Measurements from ENCODE around the gene COG2. TPM values are rescaled to one million over a fixed set of nuclear protein-coding genes. Genes with fewer than 3 reads are reported as not detected.

COG2 gene
- polyA plus RNA-seq, 1 donor (not counting 4 experiments of a cell fraction or from before 2014, with no cell fraction given) = 18.6 TPM

DNA sequence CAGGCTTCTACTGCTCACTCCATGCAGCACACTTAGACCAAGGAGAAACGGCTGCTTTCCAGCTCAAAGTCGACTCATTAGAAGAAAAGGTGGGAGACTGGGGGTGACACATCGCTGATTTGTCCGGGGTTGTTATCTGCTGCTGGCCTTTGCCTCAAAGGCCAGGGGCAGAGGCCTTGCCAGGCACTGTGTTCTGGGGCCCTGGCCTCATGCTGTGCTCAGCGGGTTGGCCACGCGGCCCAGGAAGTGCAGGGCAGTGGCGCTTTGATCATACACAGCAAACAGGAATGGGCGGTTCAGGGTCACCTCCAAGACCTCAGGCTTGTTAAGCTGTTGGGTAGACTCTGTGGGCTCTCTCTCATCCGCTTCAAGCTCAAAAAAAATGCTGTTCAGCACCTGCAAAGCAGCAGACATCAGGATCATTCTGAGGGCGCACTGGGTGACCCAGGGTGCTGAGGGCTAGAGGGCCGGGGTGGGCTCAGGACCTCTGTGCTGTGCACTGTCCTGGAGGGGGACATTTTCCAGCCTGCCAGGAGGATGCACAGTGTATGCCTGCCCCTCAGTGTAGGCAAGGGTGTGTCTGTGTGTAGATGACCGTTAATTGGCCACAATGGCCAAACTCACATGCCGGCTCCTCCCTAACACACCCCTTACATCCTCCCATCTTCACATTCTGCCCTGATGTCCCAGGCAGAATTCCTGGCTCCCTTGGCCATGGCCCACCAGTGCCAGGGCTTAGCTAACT lies 60.8 kb downstream of the COG2 start:
- DNase-seq (ENCODE audit: low read depth, low spot score) (no peak), FAIRE-seq (no peak)
- Histone ChIP-seq H3K4me1 (ENCODE audit: control insufficient read depth, extremely low read depth, insufficient read depth, low read length) (no peaks in the 10 kb centered on the region), H3K9me3 (ENCODE audit: control insufficient read depth, low read depth, low read length) (no peaks in the 10 kb centered on the region), H3K79me2 (ENCODE audit: control insufficient read depth, insufficient read depth, low read length) (no peaks in the 10 kb centered on the region), H3K27me3 (ENCODE audit: control insufficient read depth, extremely low read depth, insufficient read depth, low read length) (peaks cover 16% of the 10 kb centered on the region), H3K36me3 (ENCODE audit: control insufficient read depth in 2 of 2, extremely low read depth in 1 of 2, insufficient read depth in 2 of 2, low read length in 2 of 2) (no peaks in the 10 kb centered on the region), H3K4me2 (ENCODE audit: control insufficient read depth, extremely low read depth, insufficient read depth, low read depth, low read length) (no peak overlapping the region), H4K20me1 (ENCODE audit: control insufficient read depth, extremely low read depth, insufficient read depth, low read length) (no peaks in the 10 kb centered on the region), H3K4me3 (ENCODE audit: control insufficient read depth in 2 of 3, extremely low read depth in 1 of 3, insufficient read depth in 2 of 3, low read depth in 1 of 3, low read length in 3 of 3) (no peak overlapping the region), H3K9ac (ENCODE audit: control insufficient read depth, extremely low read depth, insufficient read depth, low read length) (no peak overlapping the region), H3K27ac (ENCODE audit: control insufficient read depth, insufficient read depth, low read length) (no peak overlapping the region), H2AFZ (ENCODE audit: control insufficient read depth, low read length) (no peak overlapping the region), H3K9me1 (ENCODE audit: control insufficient read depth, extremely low read depth, insufficient read depth, low read length) (no peaks in the 10 kb centered on the region)
- dilution Hi-C loops (cut with MboI; ENCODE audit: extremely low pct_ligation_motif_present, low sequenced_read_pairs) = no loop called here
- no peak for TF ChIP-seq EZH2 (IDR thresholded peaks at IDR 0.05; ENCODE audit: low read length)
- TF ChIP-seq, protein P1, sequence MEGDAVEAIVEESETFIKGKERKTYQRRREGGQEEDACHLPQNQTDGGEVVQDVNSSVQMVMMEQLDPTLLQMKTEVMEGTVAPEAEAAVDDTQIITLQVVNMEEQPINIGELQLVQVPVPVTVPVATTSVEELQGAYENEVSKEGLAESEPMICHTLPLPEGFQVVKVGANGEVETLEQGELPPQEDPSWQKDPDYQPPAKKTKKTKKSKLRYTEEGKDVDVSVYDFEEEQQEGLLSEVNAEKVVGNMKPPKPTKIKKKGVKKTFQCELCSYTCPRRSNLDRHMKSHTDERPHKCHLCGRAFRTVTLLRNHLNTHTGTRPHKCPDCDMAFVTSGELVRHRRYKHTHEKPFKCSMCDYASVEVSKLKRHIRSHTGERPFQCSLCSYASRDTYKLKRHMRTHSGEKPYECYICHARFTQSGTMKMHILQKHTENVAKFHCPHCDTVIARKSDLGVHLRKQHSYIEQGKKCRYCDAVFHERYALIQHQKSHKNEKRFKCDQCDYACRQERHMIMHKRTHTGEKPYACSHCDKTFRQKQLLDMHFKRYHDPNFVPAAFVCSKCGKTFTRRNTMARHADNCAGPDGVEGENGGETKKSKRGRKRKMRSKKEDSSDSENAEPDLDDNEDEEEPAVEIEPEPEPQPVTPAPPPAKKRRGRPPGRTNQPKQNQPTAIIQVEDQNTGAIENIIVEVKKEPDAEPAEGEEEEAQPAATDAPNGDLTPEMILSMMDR (optimal IDR thresholded peaks at IDR 0.05 in 1 of 3, IDR thresholded peaks at IDR 0.05 in 1 of 3, conservative IDR thresholded peaks at IDR 0.05 in 1 of 3; ENCODE audit: extremely low read depth in 1 of 3, insufficient read depth in 2 of 3, low read length in 3 of 3) = no peak

DNA sequence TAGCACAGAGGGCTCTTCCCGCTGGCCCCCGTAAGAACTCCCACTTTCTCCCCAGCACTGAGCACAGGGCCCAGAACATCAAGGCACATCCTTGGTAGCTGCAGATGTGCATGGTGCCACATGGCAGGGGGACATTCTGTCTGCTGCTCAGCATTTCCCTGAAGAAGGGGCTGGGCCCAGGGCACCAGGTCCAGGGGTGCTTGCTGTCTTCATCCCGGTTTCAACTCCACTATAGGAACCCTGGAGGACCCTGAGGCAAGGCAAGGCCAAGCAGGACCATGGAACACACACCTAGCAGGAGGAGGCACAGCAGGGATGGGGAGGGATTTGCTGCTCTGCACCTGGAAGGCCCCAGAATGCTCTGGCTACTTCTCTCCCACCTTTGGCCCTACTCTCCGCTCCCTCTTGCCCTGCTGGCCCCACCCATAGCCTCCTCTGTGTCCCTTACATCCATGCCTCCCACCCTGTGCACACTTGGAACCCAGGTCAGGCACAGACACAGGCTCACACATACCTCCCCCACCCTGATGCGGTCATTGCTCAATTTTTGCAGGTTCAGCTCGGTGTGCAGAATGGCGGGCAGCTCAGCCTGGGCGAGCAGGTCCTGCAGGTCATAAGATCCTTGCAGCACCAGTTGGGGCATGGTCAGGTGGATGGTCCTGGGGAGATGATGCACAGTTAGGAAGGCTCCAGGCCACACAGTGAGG lies 61.6 kb downstream of the COG2 start:
- H3K4me3 ChIP-seq (ENCODE audit: control insufficient read depth in 2 of 3, extremely low read depth in 1 of 3, insufficient read depth in 2 of 3, low read depth in 1 of 3, low read length in 3 of 3) = no peak overlapping the region
- no peaks in the 10 kb centered on the region for H3K36me3 ChIP-seq (ENCODE audit: control insufficient read depth in 2 of 2, extremely low read depth in 1 of 2, insufficient read depth in 2 of 2, low read length in 2 of 2)
- H3K4me2 ChIP-seq (ENCODE audit: control insufficient read depth, extremely low read depth, insufficient read depth, low read depth, low read length) = no peak overlapping the region
- no peaks in the 10 kb centered on the region for H3K79me2 ChIP-seq (ENCODE audit: control insufficient read depth, insufficient read depth, low read length)
- H3K4me1 ChIP-seq (ENCODE audit: control insufficient read depth, extremely low read depth, insufficient read depth, low read length) = no peaks in the 10 kb centered on the region
- peaks cover 16% of the 10 kb centered on the region for H3K27me3 ChIP-seq (ENCODE audit: control insufficient read depth, extremely low read depth, insufficient read depth, low read length)
- no peak overlapping the region for H3K27ac ChIP-seq (ENCODE audit: control insufficient read depth, insufficient read depth, low read length)
- no peaks in the 10 kb centered on the region for H3K9me3 ChIP-seq (ENCODE audit: control insufficient read depth, low read depth, low read length)
- no peak for DNase-seq (ENCODE audit: low read depth, low spot score)
- TF ChIP-seq, protein P1 (optimal IDR thresholded peaks at IDR 0.05 in 1 of 3, IDR thresholded peaks at IDR 0.05 in 1 of 3, conservative IDR thresholded peaks at IDR 0.05 in 1 of 3; ENCODE audit: extremely low read depth in 1 of 3, insufficient read depth in 2 of 3, low read length in 3 of 3) = no peak
- TF ChIP-seq EZH2 (IDR thresholded peaks at IDR 0.05; ENCODE audit: low read length) = no peak
- FAIRE-seq = no peak
- H2AFZ ChIP-seq (ENCODE audit: control insufficient read depth, low read length) = no peak overlapping the region
- dilution Hi-C loops (cut with MboI; ENCODE audit: extremely low pct_ligation_motif_present, low sequenced_read_pairs) = no loop called here
- no peaks in the 10 kb centered on the region for H3K9me1 ChIP-seq (ENCODE audit: control insufficient read depth, extremely low read depth, insufficient read depth, low read length)
- no peaks in the 10 kb centered on the region for H4K20me1 ChIP-seq (ENCODE audit: control insufficient read depth, extremely low read depth, insufficient read depth, low read length)
- no peak overlapping the region for H3K9ac ChIP-seq (ENCODE audit: control insufficient read depth, extremely low read depth, insufficient read depth, low read length)

Measured in keratinocyte (primary cell).